Heart left ventricle (tissue), 13 donors: ENCODE data around the gene SHKBP1.

Experiments
- CTCF ChIP-seq, 12 donors: fragments of 200-600 bp; sonication (generic) in 4 of 12; IDR thresholded peaks; one replicate each; pipeline versions ENCODE4 v1.5.0 to v1.8.0; 2018 to 2022; ENCODE audit warnings: antibody characterized with exemption in 12 of 12, mild to moderate bottlenecking in 5 of 12
- POLR2A ChIP-seq, 2 donors: fragments of 450-650 bp; IDR thresholded peaks; one replicate each; pipeline ENCODE4 v1.6.1; 2017; ENCODE audit warnings: antibody characterized with exemption in 2 of 2, mild to moderate bottlenecking in 2 of 2, moderate library complexity in 2 of 2
- donor health status: ischemic (EF 13 %, LVEDD 7.1; RV severe dilation, severe dysfunction).
- donor health status: DM: no; HTN: yes; CAD: no.
- donor health status: DM: no; HTN: no; CAD: no.
- donor health status: ischemic (EF 25% LVEDD 6.9; RV normal size, moderate dysfunction).
- donor health status: ischemic (EF 25% LVEDD 5.7; RV mildly dilated, moderate dysfunction).
- donor health status: ischemic (EF 35%, LVEDD 5.7; RV mildly dilated, moderate dysfunction).
- donor health status: nonischemic (EF 11% LVEDD 7.7; RV severe dilation, severe dysfunction).
- donor health status: DM: yes; HTN: yes; CAD: no.
- donor health status: PGD.
- donor health status: ischemic (EF 29% LVEDD 5.4; RV normal size, mild dysfunction).
- donor health status: nonischemic (EF 23%, LVEDD 6.1; RV moderate dilation, normal function).

GRCh38 chr19:40565355-40565754 lies 11.3 kb upstream of the SHKBP1 start:
- TF ChIP-seq CTCF (IDR thresholded peaks at IDR 0.05) = no peak
- no peak for TF ChIP-seq POLR2A (IDR thresholded peaks at IDR 0.05)
